ENCODE results near the gene DHRS2.

GRCh38 chr14:23604675-23605170 lies 31.4 kb upstream of the DHRS2 start:
- TF ChIP-seq CTCF (IDR thresholded peaks at IDR 0.05): no peak
- TF ChIP-seq POLR2A (IDR thresholded peaks at IDR 0.05): no peak
